Measurements from ENCODE around the gene LRRC56. TPM values are rescaled to one million over a fixed set of nuclear protein-coding genes. Genes with fewer than 3 reads are reported as not detected.

Gene LRRC56
- total and polyA plus RNA-seq, 9 of the 15 experiments (the other 6 are each of a cell fraction or from before 2014, with no cell fraction given): 0.03 to 4.5 (median 1.0) TPM; not detected in 1

DNA sequence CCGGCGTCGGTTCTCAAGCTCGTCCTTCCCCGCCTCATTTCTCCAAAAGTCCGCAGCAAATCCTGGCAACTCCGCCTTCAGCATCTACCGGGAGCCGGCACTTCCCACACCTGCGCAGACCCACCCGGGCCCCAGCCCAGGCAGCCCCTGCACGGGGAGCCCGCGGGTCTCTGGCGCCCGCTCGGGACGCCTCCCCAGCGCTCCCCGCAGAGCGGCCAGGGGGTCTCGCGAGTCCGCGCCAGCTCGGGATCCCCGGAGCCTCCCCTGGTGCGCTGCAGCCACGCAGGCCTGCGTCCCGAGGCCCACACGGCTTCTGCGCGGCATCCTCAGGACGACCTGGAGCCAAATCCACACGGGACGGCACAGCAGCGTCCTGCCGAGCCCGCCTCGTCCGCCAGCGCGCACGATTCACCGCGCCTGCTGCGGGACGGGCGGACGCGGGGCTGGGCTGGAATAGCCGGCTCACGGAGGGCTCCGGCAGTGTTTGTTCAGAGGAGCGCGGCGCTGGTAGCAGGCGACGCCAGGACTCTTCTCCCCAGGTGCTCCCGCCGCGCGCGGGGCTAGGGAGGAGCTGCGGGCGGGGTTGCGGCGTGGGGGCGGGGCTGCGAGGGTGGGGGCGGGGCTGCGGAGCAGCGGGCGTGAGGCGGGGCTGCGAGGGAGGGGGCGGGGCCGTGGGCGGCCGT is 38.1 kb downstream of the LRRC56 start (continued):
- TF ChIP-seq, protein P1, sequence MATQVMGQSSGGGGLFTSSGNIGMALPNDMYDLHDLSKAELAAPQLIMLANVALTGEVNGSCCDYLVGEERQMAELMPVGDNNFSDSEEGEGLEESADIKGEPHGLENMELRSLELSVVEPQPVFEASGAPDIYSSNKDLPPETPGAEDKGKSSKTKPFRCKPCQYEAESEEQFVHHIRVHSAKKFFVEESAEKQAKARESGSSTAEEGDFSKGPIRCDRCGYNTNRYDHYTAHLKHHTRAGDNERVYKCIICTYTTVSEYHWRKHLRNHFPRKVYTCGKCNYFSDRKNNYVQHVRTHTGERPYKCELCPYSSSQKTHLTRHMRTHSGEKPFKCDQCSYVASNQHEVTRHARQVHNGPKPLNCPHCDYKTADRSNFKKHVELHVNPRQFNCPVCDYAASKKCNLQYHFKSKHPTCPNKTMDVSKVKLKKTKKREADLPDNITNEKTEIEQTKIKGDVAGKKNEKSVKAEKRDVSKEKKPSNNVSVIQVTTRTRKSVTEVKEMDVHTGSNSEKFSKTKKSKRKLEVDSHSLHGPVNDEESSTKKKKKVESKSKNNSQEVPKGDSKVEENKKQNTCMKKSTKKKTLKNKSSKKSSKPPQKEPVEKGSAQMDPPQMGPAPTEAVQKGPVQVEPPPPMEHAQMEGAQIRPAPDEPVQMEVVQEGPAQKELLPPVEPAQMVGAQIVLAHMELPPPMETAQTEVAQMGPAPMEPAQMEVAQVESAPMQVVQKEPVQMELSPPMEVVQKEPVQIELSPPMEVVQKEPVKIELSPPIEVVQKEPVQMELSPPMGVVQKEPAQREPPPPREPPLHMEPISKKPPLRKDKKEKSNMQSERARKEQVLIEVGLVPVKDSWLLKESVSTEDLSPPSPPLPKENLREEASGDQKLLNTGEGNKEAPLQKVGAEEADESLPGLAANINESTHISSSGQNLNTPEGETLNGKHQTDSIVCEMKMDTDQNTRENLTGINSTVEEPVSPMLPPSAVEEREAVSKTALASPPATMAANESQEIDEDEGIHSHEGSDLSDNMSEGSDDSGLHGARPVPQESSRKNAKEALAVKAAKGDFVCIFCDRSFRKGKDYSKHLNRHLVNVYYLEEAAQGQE (IDR thresholded peaks at IDR 0.05; ENCODE audit: borderline replicate concordance): no peak
- TF ChIP-seq, protein P1 (CRISPR knock-in tag; IDR thresholded peaks at IDR 0.05; ENCODE audit: low read depth): peak; percentile 25; the same call in 1 of the 2 replicates
- peak; percentile 54 for TF ChIP-seq PHF20 (IDR thresholded peaks at IDR 0.05; ENCODE audit: partially characterized antibody)
- TF ChIP-seq MGA (IDR thresholded peaks at IDR 0.05): peak; percentile 58; the same call in 1 of the 2 replicates
- peak; percentile 3 for TF ChIP-seq HNRNPK (IDR thresholded peaks at IDR 0.05; ENCODE audit: low read depth, low read length, poor library complexity, severe bottlenecking)
- TF ChIP-seq, protein P2, sequence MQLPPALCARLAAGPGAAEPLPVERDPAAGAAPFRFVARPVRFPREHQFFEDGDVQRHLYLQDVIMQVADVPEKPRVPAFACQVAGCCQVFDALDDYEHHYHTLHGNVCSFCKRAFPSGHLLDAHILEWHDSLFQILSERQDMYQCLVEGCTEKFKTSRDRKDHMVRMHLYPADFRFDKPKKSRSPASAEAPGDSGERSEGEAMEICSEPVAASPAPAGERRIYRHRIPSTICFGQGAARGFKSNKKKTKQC (CRISPR knock-in tag; IDR thresholded peaks at IDR 0.05): peak; percentile 47; the same call in 1 of the 2 replicates
